Common myeloid progenitor, CD34-positive (primary cell): Measurements from ENCODE around the gene BNIP5.

ENCODE experiments used
- CTCF ChIA-PET: fragments of 350-600 bp; sonication (Branson Sonifier 250); formaldehyde crosslinking; loops from one replicate; lab custom pipeline; 2021; ENCODE audit warnings: antibody characterized with exemption; lab: Charles Lee
- POLR2A ChIA-PET: fragments of 350-600 bp; sonication (Branson Sonifier 250); formaldehyde crosslinking; loops from one replicate; lab custom pipeline; 2021; ENCODE audit warnings: antibody characterized with exemption; lab: Charles Lee
- DNase-seq, 3 donors: peaks; one replicate each; pipeline versions ENCODE4 v3.0.0 to v3.0.0-alpha.2; 2013
- H3K27ac ChIP-seq, 2 experiments: 1 replicate in 1 of 2; 2 replicates in 1 of 2; pipeline ENCODE4 v1.7.0; 2013; ENCODE audit warnings: inconsistent platforms in 2 of 2, low read length in 2 of 2, mild to moderate bottlenecking in 2 of 2, low read depth in 1 of 2, moderate library complexity in 1 of 2; ENCODE audit not compliant: severe bottlenecking in 2 of 2, insufficient read depth in 1 of 2, poor library complexity in 1 of 2
- H3K27me3 ChIP-seq, 5 experiments: replicated peaks in 2 of 5; 1 replicate in 3 of 5; 2 replicates in 2 of 5; pipeline versions ENCODE4 v1.6.1 to v1.7.0; 2013; ENCODE audit warnings: low read length in 4 of 5, mild to moderate bottlenecking in 2 of 5, moderate library complexity in 2 of 5, inconsistent platforms in 1 of 5; ENCODE audit not compliant: insufficient read depth in 5 of 5, control insufficient read depth in 4 of 5
- H3K36me3 ChIP-seq, 4 experiments: 1 replicate in 2 of 4; 2 replicates in 2 of 4; pipeline versions ENCODE4 v1.6.1 to v1.7.0; 2013; ENCODE audit warnings: low read length in 3 of 4, control low read depth in 1 of 4, mild to moderate bottlenecking in 1 of 4; ENCODE audit not compliant: control insufficient read depth in 4 of 4, insufficient read depth in 4 of 4
- H3K4me1 ChIP-seq, 4 experiments: 1 replicate in 3 of 4; 2 replicates in 1 of 4; pipeline versions ENCODE4 v1.6.1 to v1.7.1; 2013; ENCODE audit warnings: low read length in 3 of 4, mild to moderate bottlenecking in 3 of 4, control low read depth in 1 of 4, inconsistent platforms in 1 of 4, moderate library complexity in 1 of 4; ENCODE audit not compliant: control insufficient read depth in 4 of 4, insufficient read depth in 4 of 4; ENCODE audit errors: control extremely low read depth in 1 of 4
- H3K4me3 ChIP-seq, 7 experiments: 1 replicate in 4 of 7; 2 replicates in 3 of 7; pipeline versions ENCODE4 v1.5.1 to v1.7.0; 2013; ENCODE audit warnings: mild to moderate bottlenecking in 7 of 7, low read length in 6 of 7, moderate library complexity in 6 of 7, inconsistent platforms in 2 of 7, low read depth in 2 of 7, control low read depth in 1 of 7; ENCODE audit not compliant: insufficient read depth in 4 of 7, control insufficient read depth in 1 of 7; ENCODE audit errors: extremely low read depth in 1 of 7
- H3K9me3 ChIP-seq, 5 experiments: 1 replicate in 4 of 5; 2 replicates in 1 of 5; pipeline versions ENCODE4 v1.6.1 to v1.7.1; 2013; ENCODE audit warnings: low read length in 4 of 5, mild to moderate bottlenecking in 2 of 5, inconsistent platforms in 1 of 5, low read depth in 1 of 5, moderate library complexity in 1 of 5; ENCODE audit not compliant: control insufficient read depth in 4 of 5, insufficient read depth in 2 of 5; ENCODE audit errors: control extremely low read depth in 1 of 5
- WGBS: methylation state at CpG from one replicate; pipeline ENCODE4 v1.1.5; 2013; ENCODE audit not compliant: insufficient coverage; 5-methylcytosine and 5-hydroxymethylcytosine counted together

The BNIP5 gene

DNA sequence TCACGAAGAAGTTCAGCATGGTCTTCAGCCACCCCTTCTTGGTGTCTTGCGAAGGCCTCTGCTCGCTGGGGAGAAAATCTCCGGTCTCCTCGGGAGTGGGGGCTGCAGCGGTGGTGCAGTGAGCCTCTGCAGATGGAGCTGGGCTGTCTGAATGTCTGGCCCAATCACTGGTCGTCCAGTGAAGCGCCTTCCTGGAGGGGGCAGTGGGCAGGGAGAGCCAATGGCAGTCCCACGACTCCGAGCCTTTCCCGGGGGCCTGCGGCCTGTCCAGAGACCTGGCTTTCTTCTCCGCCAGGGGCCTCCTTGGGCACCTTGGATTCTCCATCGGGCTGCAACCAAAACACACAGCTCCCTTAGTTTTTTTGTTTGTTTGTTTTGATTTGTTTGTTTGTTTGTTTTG lies 6.3 kb downstream of the BNIP5 start:
- POLR2A ChIA-PET = interaction anchor here (0.6 kb wide), 1 partner anchor 544 kb away, joined by 4 read pairs; no protein-coding TSS in a partner anchor
- H3K27me3 ChIP-seq = peaks cover 0 to 15% (median 10%) of the 10 kb centered on the region in 5 experiments
- peaks cover 0 to 7% (median 2%) of the 10 kb centered on the region in 4 experiments for H3K4me1 ChIP-seq
- H3K4me3 ChIP-seq = no peak overlapping the region
- DNase-seq = no peak
- no peaks in the 10 kb centered on the region for H3K36me3 ChIP-seq
- no peaks in the 10 kb centered on the region for H3K9me3 ChIP-seq
- 99% methylated on average over 12 of the region's 14 CpGs for WGBS
- CTCF ChIA-PET = interaction anchor here (0.6 to 2.1 kb wide), 7 partner anchors 11 to 439 kb away, joined by 3 to 6 read pairs (median 3); no protein-coding TSS in a partner anchor
- H3K27ac ChIP-seq = no peak overlapping the region

DNA sequence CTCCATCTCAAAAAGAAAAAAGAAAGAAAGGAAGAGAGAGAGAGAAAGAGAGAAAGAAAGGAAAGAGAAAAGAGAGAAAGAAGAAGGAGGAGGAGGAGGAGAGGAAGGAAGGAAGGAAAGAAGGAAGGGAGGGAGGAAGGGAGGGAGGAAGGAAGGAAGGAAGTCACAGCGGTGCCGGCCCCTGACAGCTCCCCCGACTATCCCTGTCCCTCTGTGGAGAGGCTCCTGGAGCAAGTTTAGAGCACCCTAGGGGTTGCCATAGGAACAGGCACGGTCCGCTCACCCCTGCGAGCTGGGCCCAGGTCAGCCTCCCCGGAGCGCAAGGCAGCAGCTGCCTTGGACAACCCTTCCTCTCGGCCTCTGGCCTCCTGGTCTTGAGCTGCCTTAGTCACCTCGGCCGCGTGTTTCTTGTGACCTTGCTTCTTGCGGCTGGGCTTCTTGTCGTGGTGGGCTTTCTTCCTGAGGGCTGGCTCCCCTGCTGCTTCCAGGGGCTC lies 6.8 kb downstream of the BNIP5 start:
- Histone ChIP-seq H3K4me1 (peaks cover 0 to 7% (median 2%) of the 10 kb centered on the region in 4 experiments), H3K36me3 (no peaks in the 10 kb centered on the region), H3K4me3 (no peak overlapping the region), H3K27ac (no peak overlapping the region), H3K27me3 (peaks cover 0 to 12% (median 7%) of the 10 kb centered on the region in 5 experiments), H3K9me3 (no peaks in the 10 kb centered on the region)
- POLR2A ChIA-PET = interaction anchor here (0.6 kb wide), 1 partner anchor 544 kb away, joined by 4 read pairs; no protein-coding TSS in a partner anchor
- no peak for DNase-seq
- CTCF ChIA-PET = interaction anchor here (0.6 to 2.5 kb wide), 6 partner anchors 11 to 440 kb away, joined by 3 to 10 read pairs (median 4); no protein-coding TSS in a partner anchor
- 81% methylated on average over 12 of the region's 14 CpGs for WGBS

- CTCF ChIA-PET = interaction anchor here (0.9 to 2.5 kb wide), 4 partner anchors 9 to 26 kb away, joined by 4 to 10 read pairs (median 6); no protein-coding TSS in a partner anchor
- DNase-seq = no peak
- Histone ChIP-seq H3K27ac (no peak overlapping the region), H3K4me3 (no peak overlapping the region), H3K9me3 (no peaks in the 10 kb centered on the region), H3K27me3 (peaks cover 0 to 6% (median 0%) of the 10 kb centered on the region in 5 experiments), H3K4me1 (peaks cover 0 to 4% (median 1%) of the 10 kb centered on the region in 4 experiments), H3K36me3 (no peaks in the 10 kb centered on the region)
- WGBS = 93% methylated on average over 5 of the region's 7 CpGs
- POLR2A ChIA-PET = no interaction called here
These were observed 8.1 kb downstream of the BNIP5 start for GRCh38 chr6:36328600-36328999.

- no peak for DNase-seq
- peaks cover 0 to 4% (median 1%) of the 10 kb centered on the region in 4 experiments for H3K4me1 ChIP-seq
- H3K27me3 ChIP-seq = peaks cover 0 to 1% (median 0%) of the 10 kb centered on the region in 5 experiments
- ChIA-PET CTCF (interaction anchor here (0.6 to 2.5 kb wide), 4 partner anchors 9 to 129 kb away, joined by 3 to 10 read pairs (median 4); no protein-coding TSS in a partner anchor), POLR2A (no interaction called here)
- no peaks in the 10 kb centered on the region for H3K9me3 ChIP-seq
- no peaks in the 10 kb centered on the region for H3K36me3 ChIP-seq
- no peak overlapping the region for H3K4me3 ChIP-seq
- H3K27ac ChIP-seq = no peak overlapping the region
These were observed 8.8 kb downstream of the BNIP5 start for GRCh38 chr6:36327919-36328236.

- Histone ChIP-seq H3K9me3 (no peaks in the 10 kb centered on the region), H3K4me3 (no peak overlapping the region), H3K27me3 (peaks cover 0 to 1% (median 0%) of the 10 kb centered on the region in 5 experiments), H3K27ac (no peak overlapping the region), H3K36me3 (no peaks in the 10 kb centered on the region), H3K4me1 (peaks cover 0 to 4% (median 1%) of the 10 kb centered on the region in 4 experiments)
- POLR2A ChIA-PET = no interaction called here
- peak in 2 of 3 donors; percentile 32 to 46 for DNase-seq
- CTCF ChIA-PET = interaction anchor here (0.6 to 2.5 kb wide), 5 partner anchors 8 to 129 kb away, joined by 3 to 10 read pairs (median 4); no protein-coding TSS in a partner anchor
- 100% methylated on average over 1 of the region's 6 CpGs for WGBS
These were observed 9.3 kb downstream of the BNIP5 start for GRCh38 chr6:36327226-36327918.

DNA sequence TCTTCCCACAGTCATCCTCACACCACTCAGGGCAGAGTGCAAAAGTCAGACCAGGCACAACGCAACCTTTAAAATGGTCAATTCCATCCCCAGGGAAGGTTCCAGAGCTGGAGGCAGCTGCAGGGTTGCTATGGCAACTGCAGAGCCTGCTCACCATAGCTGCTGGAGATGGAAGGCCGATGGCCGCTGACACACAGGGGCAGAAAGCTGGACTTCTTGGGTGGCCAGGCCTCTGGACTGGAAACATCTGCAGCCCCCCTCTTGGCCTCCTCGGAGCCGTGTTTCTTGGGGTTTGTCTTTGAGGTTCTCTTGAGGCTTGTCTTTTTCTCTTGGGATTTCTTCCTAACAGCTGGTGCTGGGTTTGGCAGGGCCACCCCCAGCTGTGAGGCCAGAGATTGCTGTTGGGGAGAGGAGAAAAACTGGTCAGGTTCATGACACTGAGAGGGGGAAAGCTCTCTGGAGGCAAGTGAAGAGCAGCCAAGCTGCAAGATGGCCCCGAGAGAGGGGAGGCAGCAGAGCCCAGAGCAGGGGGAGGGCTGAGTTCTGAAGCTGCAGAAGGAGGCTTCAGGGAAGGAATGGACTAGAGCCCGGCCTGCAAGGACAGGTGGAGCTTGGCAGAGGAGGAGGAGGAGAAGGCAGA lies 10.2 kb downstream of the BNIP5 start:
- H3K9me3 ChIP-seq = no peaks in the 10 kb centered on the region
- peaks cover 0 to 1% (median 0%) of the 10 kb centered on the region in 5 experiments for H3K27me3 ChIP-seq
- H3K36me3 ChIP-seq = no peaks in the 10 kb centered on the region
- 95% methylated on average over 5 of the region's 7 CpGs for WGBS
- DNase-seq = no peak
- H3K27ac ChIP-seq = no peak overlapping the region
- H3K4me3 ChIP-seq = no peak overlapping the region
- ChIA-PET CTCF (interaction anchor here (0.8 to 1.5 kb wide), 4 partner anchors 13 to 26 kb away, joined by 3 to 4 read pairs (median 4); no protein-coding TSS in a partner anchor), POLR2A (no interaction called here)
- peaks cover 0 to 4% (median 1%) of the 10 kb centered on the region in 4 experiments for H3K4me1 ChIP-seq
